Measurements from ENCODE around the gene SLC2A6. TPM values are rescaled to one million over a fixed set of nuclear protein-coding genes. Genes with fewer than 3 reads are reported as not detected.

Gene SLC2A6
- total RNA-seq, 2 experiments from 2014 or later = 2.2 to 2.6 TPM

DNA sequence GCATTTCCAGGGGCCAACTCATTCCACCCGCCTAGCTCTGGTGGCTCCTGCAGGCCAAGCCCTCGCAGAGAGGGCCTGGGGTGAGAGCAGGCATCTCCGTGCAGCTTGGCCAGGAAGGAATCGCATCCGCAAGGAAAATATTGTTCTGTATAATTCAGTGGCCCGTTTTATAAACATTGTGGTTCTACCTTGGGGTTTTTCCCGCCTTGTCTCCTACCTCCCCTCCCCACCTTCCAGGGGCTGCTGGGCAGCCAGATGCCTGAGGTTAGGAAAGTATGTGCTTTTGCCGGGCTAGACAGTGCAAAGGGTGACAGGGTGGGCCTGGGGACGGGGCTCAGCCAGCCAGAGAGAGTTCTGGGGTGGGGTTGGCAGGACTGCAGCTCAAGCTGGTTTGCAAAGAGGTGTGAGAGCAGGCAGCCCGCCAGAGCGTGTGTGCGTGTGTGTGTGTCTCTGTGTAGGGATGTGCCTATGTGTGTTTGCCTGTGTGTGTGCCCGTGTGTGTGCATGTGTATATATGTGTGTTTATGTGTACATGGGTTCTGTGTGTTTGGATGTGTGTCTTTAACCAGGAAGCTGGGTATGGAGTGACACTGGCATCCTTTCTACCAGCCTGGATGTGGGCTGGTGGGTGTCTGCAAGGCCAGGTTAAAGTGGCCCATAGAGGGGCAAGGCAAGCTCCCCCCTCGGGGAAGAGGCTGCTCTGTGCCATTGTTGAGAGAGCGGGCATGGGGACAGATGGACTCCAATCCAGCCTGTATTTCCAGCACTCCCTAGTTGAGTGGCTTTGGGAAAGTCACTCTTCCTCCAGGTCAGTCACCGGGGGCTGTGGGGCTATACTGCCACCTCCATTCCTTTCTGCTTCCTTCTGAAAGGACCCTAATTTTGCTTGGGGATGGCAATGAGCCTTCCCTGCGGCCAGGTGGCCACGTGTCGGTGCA lies 10.6 kb upstream of the SLC2A6 start:
- no peaks in the 10 kb centered on the region for H3K36me3 Mint-ChIP-seq
- H3K9me3 Mint-ChIP-seq = no peaks in the 10 kb centered on the region
- H3K27ac Mint-ChIP-seq = no peak overlapping the region
- H3K4me3 Mint-ChIP-seq = no peak overlapping the region
- no peak for DNase-seq
- intact Hi-C loops (cut with micrococcal nuclease) = loop anchor here (10.0 kb wide), 2 partner anchors 135 to 465 kb away; partner anchors contain the start of genes SURF1 and SURF2
- H3K27me3 Mint-ChIP-seq = peaks cover 11% of the 10 kb centered on the region
- ChIA-PET CTCF (no interaction called here), POLR2A (no interaction called here)
- H3K4me1 Mint-ChIP-seq (ENCODE audit: low read depth) = no peaks in the 10 kb centered on the region

DNA sequence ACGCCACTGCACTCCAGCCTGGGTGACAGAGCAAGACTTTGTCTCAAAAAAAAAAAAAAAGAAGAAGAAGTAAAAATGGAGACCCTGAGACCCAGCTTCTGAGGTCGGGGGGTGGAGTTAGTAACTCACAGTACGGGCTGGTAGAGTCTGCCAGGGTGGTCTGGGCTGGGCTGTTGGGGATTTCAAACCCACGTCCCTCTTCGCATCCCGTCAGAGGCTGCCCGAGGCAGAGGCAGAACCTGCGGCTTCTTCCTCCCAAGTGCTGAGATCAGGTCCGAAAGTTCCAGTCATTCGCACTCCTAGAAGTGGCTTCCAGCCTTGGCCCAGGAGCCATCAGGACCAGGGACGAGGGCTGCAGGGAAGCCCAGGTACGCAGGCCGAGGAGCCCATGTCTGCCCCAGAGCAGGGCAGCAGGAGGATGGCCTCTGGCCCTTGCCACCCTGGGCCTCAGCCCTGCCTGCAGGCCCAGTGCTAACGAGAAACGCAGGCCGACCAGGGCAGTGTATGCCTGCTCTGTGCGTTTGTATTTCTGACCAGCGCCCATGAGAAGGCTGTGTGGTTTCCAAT lies 9.9 kb upstream of the SLC2A6 start:
- Mint-ChIP-seq H3K27ac (no peak overlapping the region), H3K27me3 (peaks cover 14% of the 10 kb centered on the region), H3K4me3 (no peak overlapping the region), H3K4me1 (ENCODE audit: low read depth) (no peaks in the 10 kb centered on the region), H3K36me3 (no peaks in the 10 kb centered on the region), H3K9me3 (no peaks in the 10 kb centered on the region)
- intact Hi-C loops (cut with micrococcal nuclease) = loop anchor here (10.0 kb wide), 2 partner anchors 134 to 464 kb away; partner anchors contain the start of genes SURF1 and SURF2
- ChIA-PET POLR2A (no interaction called here), CTCF (interaction anchor here (0.9 kb wide), 1 partner anchor 467 kb away, joined by 3 read pairs; no protein-coding TSS in a partner anchor)
- DNase-seq = no peak

DNA sequence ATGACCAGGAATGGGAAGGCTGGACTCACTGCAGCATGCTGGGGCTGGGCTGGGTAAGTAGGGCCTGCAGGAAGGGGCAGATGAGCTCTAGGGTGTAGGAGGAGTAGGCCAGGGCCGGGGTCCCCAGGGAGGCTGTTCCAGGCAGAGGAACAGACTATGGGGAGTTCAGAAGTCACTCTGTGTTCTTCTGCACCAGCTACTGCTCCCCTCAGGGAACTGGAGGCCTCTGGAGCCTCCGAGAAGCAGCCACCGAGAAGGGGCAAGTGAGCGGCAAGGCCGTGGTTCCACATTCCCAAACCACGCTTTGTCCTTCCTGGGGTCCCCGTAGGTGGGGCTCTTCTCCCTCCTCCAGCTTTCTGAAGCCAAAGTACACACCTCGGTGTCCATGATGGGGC lies 8.4 kb upstream of the SLC2A6 start:
- Mint-ChIP-seq H3K27me3 (peaks cover 14% of the 10 kb centered on the region), H3K4me1 (ENCODE audit: low read depth) (no peaks in the 10 kb centered on the region), H3K36me3 (no peaks in the 10 kb centered on the region), H3K4me3 (no peak overlapping the region), H3K9me3 (no peaks in the 10 kb centered on the region), H3K27ac (no peak overlapping the region)
- ChIA-PET POLR2A (no interaction called here), CTCF (interaction anchor here (0.7 to 4.1 kb wide), 12 partner anchors 9 to 465 kb away, joined by 3 to 40 read pairs (median 5); no protein-coding TSS in a partner anchor)
- DNase-seq = no peak
- intact Hi-C loops (cut with micrococcal nuclease) = loop anchor here (2.0 to 10.0 kb wide), 4 partner anchors 133 to 463 kb away; partner anchors contain the start of genes SURF1 and SURF2

DNA sequence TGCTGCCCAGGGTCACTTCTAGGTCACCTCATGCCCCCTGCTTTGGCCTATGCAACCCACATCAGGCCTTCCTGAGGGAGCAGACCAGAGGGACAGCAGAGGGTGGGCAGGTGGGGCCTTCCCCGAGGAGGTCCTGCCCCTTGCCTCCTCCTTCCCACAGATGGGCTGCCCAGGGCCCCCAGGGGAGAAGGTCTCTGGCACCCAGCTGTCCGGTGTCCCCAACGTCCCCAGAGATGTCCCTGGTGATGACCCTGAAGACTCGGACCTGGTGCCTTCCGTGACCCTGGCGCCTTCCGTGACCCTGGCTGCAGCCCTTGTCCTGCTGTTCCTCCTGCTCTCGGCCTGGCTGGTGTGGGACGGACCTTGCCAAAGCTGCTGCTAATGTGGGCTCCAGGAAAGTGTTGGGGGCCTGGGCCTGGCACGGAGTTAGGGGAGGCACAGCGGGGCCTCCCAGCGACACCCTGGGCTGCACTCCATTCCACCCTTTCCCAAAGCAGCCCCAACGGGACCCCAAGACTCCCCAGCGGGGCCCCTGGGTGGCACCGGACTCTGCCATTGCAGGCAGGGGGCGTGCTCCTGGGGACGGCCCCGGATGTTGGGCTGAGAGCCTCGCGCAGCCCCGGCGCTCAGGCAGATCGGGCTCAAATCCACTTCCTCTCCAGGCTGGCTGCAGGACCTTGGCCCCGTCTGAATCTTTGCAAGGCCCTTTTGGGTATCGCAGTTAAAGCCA lies 6.8 kb upstream of the SLC2A6 start:
- Mint-ChIP-seq H3K4me3 (no peak overlapping the region), H3K9me3 (no peaks in the 10 kb centered on the region), H3K4me1 (ENCODE audit: low read depth) (no peaks in the 10 kb centered on the region), H3K27me3 (peaks cover 14% of the 10 kb centered on the region), H3K27ac (no peak overlapping the region), H3K36me3 (no peaks in the 10 kb centered on the region)
- ChIA-PET CTCF (interaction anchor here (0.7 to 4.1 kb wide), 16 partner anchors 9 to 342 kb away, joined by 3 to 40 read pairs (median 4); partner anchors contain the start of gene CACFD1), POLR2A (no interaction called here)
- DNase-seq = no peak
- intact Hi-C loops (cut with micrococcal nuclease) = loop anchor here (1.0 to 10.0 kb wide), 5 partner anchors 79 to 461 kb away; partner anchors contain the start of genes SURF1 and SURF2

DNA sequence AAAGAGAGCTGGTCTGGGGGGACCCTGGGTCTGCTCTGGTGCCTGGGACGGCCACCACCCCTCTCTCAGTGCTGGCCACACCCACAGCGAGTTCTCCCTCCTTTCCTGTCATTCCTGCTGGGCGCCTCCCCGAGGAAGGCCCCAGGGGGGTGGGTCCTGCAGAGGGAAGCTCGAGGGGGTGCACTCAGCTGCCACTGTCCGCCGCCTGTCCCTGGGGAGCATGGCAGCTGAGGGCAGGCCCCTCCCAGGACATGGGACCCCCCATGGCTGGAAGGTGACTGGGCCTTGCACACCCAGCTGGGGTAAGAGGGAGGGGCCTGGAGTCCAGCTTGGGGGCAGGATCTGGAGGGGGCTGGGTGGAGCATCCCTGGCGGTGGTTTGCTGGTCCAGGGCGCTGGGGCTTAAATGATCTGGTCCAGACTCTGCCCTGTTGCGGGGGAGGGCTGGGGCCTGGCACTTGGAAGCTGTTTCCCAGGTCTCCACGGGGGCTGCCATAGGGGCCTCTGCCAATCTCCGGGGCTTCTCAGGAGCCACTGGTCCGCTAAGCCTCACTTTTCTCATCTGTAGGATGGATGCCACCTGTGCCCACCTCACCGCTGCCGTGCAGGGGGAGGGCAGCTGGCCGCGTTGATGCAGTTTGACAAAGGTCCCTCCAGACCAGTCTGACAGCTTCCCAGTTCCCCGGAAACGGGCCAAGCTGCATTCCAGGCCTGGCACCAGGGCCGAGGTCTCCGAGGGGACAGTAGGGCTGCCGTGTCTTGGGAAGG lies 6.0 kb upstream of the SLC2A6 start:
- CTCF ChIA-PET = interaction anchor here (0.7 to 4.1 kb wide), 5 partner anchors 8 to 304 kb away, joined by 3 to 40 read pairs (median 4); no protein-coding TSS in a partner anchor
- no peak for DNase-seq
- Mint-ChIP-seq H3K27me3 (peaks cover 7% of the 10 kb centered on the region), H3K9me3 (no peaks in the 10 kb centered on the region), H3K4me3 (no peak overlapping the region), H3K4me1 (ENCODE audit: low read depth) (peaks cover 2% of the 10 kb centered on the region), H3K36me3 (no peaks in the 10 kb centered on the region), H3K27ac (no peak overlapping the region)
- POLR2A ChIA-PET = no interaction called here
- intact Hi-C loops (cut with micrococcal nuclease) = loop anchor here (10.0 kb wide), 2 partner anchors 130 to 460 kb away; partner anchors contain the start of genes SURF1 and SURF2

DNA sequence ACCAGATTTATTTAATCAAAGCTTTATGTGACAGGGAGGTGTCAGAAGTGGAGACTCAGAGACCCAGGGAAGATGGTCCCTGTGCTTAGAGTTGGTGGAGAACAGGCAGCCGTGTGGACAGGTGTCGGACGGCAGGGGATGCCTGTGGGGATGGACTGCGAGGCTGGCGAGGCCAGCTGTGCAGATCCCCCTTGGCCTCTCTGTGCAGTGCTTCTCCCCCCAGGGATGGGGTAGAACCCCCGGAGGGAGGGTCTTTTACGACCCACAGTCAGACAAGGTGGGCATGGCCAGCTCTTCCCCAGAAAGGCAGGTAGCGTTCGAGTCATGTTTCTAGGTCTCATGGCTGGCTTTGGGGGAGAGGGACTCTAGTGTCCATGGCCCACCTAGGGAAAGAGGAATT lies 4.7 kb upstream of the SLC2A6 start:
- peaks cover 2% of the 10 kb centered on the region for H3K27me3 Mint-ChIP-seq
- ChIA-PET POLR2A (no interaction called here), CTCF (interaction anchor here (4.1 kb wide), 1 partner anchor 297 kb away, joined by 40 read pairs; no protein-coding TSS in a partner anchor)
- peaks cover 5% of the 10 kb centered on the region for H3K4me1 Mint-ChIP-seq (ENCODE audit: low read depth)
- no peaks in the 10 kb centered on the region for H3K9me3 Mint-ChIP-seq
- no peak for DNase-seq
- H3K27ac Mint-ChIP-seq = no peak overlapping the region
- H3K4me3 Mint-ChIP-seq = no peak overlapping the region
- intact Hi-C loops (cut with micrococcal nuclease) = loop anchor here (10.0 kb wide), 2 partner anchors 129 to 459 kb away; partner anchors contain the start of genes SURF1 and SURF2
- no peaks in the 10 kb centered on the region for H3K36me3 Mint-ChIP-seq

DNA sequence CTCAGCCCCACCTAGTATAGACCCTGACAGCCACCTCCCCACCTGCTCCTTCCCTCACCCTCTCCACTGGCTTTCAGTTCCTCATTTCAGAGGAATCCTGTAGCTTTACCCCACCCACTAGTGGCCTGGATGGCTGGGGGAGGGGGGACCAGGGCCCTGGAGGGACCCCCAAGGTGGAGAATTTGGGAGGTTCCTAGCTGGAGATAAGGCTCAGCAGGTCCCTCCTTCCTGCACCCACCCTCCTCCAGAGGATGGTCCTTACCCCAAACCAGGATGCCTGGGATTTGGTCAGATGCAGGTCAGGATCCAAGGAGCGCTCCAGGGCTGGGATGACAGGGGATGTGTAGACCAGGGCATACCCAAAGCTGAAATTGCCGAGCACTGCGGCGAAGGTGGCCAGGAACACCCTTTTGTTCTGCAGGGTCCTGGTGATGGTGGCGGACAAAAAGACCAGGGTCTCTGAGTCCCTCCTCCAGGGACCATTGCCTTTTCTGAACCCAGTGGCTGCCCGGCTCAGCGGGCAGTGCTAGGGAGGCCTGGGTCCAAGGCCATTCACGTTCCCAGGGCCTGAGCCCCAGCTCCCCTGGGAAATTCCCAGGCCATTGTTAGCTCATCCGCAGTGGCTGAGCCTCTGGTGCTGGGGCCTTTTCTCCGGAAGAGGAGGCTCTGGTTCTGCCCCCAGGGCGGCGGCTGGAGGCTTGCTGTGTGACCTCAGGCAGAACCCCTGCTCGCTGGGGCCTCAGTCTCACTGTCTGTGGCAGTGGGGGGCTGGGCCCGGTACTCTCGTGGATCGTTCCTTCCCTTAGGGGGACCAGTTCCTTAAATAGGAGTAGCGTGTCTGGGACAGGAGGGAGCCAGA lies 678 bp downstream of the SLC2A6 start:
- peak; percentile 22 for DNase-seq
- intact Hi-C loops (cut with micrococcal nuclease) = loop anchor here (5.0 kb wide), 1 partner anchor 61 kb away; the partner anchor contains the start of gene REXO4
- H3K27me3 Mint-ChIP-seq = no peaks in the 10 kb centered on the region
- CTCF ChIA-PET = interaction anchor here (0.8 to 1.3 kb wide), 6 partner anchors 9 to 297 kb away, joined by 3 to 5 read pairs (median 3); no protein-coding TSS in a partner anchor
- POLR2A ChIA-PET = interaction anchor here (1.1 kb wide), 1 partner anchor 102 kb away, joined by 3 read pairs; the partner anchor contains the start of gene STKLD1
- H3K27ac Mint-ChIP-seq = no peak overlapping the region
- H3K4me1 Mint-ChIP-seq (ENCODE audit: low read depth) = peaks cover 5% of the 10 kb centered on the region
- peak overlapping the region; percentile 46 for H3K4me3 Mint-ChIP-seq
- no peaks in the 10 kb centered on the region for H3K36me3 Mint-ChIP-seq
- H3K9me3 Mint-ChIP-seq = no peaks in the 10 kb centered on the region

DNA sequence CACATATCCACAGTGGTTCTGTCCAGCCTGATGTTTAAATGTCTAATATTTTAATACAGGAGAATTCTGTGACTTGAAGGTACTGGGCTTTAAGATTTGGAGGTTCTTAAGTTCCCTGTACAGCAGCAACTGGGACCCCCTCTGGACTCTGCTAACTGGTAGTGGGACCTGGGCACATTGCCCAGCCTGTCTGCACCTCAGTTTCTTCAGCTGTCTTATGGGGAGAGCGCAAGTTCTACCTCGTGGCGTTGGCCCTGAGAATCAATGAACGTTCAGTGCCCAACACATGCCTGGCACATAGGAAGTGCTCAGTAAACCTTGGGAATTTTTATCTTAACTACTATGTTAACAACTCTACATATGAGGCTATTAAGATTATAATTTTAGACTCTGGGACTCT lies 1.4 kb downstream of the SLC2A6 start:
- no peak overlapping the region for H3K27ac Mint-ChIP-seq

DNA sequence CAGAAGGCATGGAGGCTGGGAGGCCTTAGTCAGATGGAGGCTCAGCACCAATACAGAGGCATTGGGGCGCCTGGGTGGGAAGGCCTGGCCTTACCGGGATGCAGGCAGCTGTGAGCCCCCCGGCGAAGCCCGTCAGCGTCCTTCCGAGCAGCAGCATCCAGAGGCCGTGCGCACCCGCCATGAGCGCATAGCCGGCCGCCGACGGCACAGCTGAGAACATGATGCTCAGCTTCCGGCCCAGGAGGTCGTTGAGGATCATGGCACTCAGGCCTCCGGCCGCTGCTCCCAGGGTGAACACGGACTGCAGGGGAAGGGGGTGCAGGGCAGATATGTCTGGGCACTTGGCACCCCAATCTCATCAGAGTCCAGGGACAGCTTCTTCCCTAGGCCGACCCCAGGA lies 2.0 kb downstream of the SLC2A6 start:
- no peak for DNase-seq
- POLR2A ChIA-PET = no interaction called here
- Mint-ChIP-seq H3K27me3 (no peaks in the 10 kb centered on the region), H3K4me1 (ENCODE audit: low read depth) (peaks cover 5% of the 10 kb centered on the region), H3K4me3 (no peak overlapping the region), H3K9me3 (no peaks in the 10 kb centered on the region), H3K27ac (no peak overlapping the region), H3K36me3 (no peaks in the 10 kb centered on the region)
- CTCF ChIA-PET = interaction anchor here (1.4 kb wide), 1 partner anchor 9 kb away, joined by 3 read pairs; no protein-coding TSS in a partner anchor
- intact Hi-C loops (cut with micrococcal nuclease) = loop anchor here (5.0 kb wide), 1 partner anchor 60 kb away; the partner anchor contains the start of gene REXO4

More for the DNA sequence above, 1.4 kb downstream of the SLC2A6 start:
- intact Hi-C loops (cut with micrococcal nuclease) = loop anchor here (5.0 kb wide), 1 partner anchor 60 kb away; the partner anchor contains the start of gene REXO4
- Mint-ChIP-seq H3K36me3 (no peaks in the 10 kb centered on the region), H3K4me3 (peak overlapping the region; percentile 32), H3K27me3 (no peaks in the 10 kb centered on the region), H3K4me1 (ENCODE audit: low read depth) (peaks cover 5% of the 10 kb centered on the region), H3K9me3 (no peaks in the 10 kb centered on the region)
- ChIA-PET CTCF (interaction anchor here (0.9 to 1.4 kb wide), 3 partner anchors 8 to 291 kb away, joined by 3 to 5 read pairs (median 4); no protein-coding TSS in a partner anchor), POLR2A (no interaction called here)
- DNase-seq = no peak

Measured in activated CD4-positive, alpha-beta memory T cell treated with anti-CD3 and anti-CD28 coated beads for 36 hours (primary cell).